Fibroblast of the aortic adventitia (primary cell): ENCODE measurements around the gene EML1. TPM values are rescaled to one million over a fixed set of nuclear protein-coding genes. Genes with fewer than 3 reads are reported as not detected.

Experiments used
- DNase-seq: peaks from one replicate; pipeline ENCODE4 v3.0.0-alpha.2; 2010; ENCODE audit warnings: low read depth
- H3K4me3 ChIP-seq: 2 replicates; pipeline ENCODE4 v1.5.1; 2011; ENCODE audit warnings: low read depth, mild to moderate bottlenecking, control low read depth, low read length, moderate library complexity
- CTCF ChIP-seq: IDR thresholded peaks from 2 replicates; pipeline ENCODE4 v1.5.1; 2011; ENCODE audit warnings: mild to moderate bottlenecking, low read length, control low read depth, inconsistent platforms; ENCODE audit not compliant: insufficient read depth
- total RNA-seq: library from RNA; depleted of rRNA; stranded (reverse); fragments of >200 nt; gene quantifications from 2 replicates; pipeline ENCODE4 v1.2.3, GENCODE V29; 2012; ENCODE audit warnings: low replicate concordance

Gene EML1
- total RNA-seq, 1 donor = 80.3 TPM

DNA sequence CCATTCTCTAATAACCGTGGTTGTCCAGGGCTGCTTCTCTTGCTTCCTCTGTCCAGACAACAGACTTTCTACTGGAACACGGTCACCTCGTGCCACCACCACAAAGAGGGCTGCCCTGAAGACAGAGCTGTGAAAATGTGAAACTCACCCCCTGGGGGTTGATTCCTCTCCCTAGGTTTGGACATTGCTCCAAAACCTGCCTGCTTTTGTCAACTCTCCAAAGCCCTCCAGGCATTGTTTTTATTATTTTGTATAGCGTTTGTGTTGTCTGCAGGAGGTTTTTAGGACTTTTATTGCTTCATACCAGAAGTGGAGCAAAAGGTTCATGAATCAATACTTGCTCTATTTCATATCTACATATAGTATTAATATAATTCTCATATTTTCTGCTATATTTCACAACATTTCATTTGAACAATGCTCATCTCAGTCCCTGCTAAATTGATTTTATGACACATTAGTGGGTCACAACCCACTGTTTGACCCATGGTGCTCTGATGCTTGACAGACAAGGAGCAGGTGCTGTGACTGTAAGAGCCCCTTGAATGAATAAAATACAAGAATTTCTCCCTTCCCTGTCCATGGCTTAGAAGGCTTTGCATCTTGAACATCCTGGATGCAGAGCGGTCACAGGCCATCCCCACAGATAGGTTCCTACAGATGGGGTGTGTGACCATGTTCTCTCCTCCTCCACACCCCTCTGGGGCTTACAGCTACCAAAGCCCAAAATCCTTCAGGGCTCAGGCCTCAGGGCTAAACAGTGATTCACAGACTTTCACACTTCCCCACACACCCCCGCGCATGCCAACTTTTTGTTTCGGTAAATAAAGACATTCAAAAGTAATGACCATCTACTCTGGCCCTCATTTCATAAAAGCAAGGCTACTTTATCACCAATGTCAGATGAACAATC lies 20.6 kb upstream of the EML1 start:
- DNase-seq = no peak
- no peak for TF ChIP-seq CTCF
- no peak overlapping the region for H3K4me3 ChIP-seq

DNA sequence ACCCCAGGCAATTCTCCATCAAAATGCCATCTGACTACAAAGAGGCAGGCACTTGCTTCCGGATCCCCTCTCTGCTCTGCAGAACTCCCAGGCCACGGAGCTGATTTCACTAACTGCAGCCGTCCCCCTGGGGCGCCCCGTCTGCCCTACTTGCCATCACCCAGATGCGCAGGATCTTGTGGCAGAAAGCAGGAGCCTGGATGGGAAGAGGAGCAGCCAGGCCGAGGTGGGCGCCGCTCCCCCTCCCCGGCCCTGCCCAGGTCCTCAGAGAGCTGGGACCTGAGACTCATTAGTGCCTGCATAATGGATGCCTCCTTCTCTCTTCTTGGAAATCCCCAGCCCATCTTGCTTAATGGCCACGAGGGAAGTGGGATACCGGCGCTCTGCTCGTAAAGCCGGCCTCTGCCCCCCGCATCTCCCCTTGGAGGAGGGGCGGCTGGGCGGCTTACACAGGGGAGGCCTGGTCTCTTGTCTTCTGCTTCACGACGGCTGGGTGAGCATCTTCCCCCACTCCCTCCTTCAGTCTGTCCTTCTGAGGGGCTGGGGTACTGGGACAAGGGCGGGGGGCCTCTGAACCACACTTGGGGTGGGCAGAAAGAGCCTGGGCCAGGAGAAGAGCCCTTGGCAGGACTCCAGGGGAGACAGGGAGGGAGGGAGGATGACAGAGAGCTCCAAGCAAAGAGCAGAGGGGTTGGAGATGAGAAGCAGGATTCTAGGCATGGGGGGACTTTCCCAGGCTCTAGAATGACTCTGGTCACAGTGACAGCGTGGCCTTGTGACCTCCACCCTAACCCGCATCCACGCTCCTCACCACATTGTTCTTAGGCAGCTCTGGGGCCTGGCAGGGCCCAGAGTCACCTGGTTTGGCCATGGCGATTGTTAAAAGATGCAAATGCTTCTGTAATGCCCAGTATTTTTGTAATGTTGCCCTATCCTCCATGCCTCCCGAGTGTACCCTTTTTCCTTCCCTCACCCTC lies 19.4 kb upstream of the EML1 start:
- DNase-seq = no peak
- H3K4me3 ChIP-seq = no peak overlapping the region
- no peak for TF ChIP-seq CTCF

- no peak overlapping the region for H3K4me3 ChIP-seq
- peak; percentile 46 for DNase-seq
- TF ChIP-seq CTCF = no peak
Observed at GRCh38 chr14:99774556-99775307, 18.5 kb upstream of the EML1 start.

DNA sequence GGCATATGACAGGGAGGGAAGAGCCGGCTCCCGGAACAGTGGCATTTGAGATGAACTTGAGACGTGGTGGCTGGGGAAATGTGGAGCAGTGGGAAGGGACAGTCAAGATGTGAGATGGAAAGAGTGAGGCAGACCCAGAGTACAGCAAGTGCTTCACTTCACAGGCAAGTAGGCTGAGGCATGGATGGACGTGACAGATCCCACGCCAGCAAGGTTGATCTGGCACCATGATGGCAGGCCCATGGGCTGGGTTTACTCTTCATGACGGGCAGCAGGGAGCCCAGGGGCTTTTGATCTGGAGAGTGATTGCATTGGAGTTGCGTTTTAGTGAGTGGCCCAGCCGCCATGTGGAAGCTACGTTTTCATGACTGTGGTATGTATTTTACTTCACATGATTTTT lies 17.9 kb upstream of the EML1 start:
- H3K4me3 ChIP-seq = no peak overlapping the region
- DNase-seq = no peak
- TF ChIP-seq CTCF = no peak

DNA sequence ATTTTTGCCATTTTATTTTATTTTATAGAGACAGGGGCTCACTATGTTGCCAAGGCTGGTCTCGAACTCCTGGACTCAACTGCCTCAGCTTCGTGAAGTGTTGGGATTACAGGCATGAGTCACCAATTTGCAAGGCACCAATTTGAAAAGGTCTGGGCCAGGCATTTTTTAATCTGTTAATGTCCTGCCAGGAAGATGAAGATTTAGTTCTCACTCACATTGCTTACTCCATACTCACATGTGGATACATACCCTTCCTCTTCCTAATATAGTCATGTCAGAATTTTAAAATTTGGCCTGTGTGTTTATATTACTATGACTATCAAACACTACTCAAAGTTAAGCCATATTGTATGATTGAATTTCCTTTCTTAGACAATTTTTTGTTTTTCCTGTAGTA lies 15.3 kb upstream of the EML1 start:
- H3K4me3 ChIP-seq = no peak overlapping the region
- no peak for TF ChIP-seq CTCF
- no peak for DNase-seq

DNA sequence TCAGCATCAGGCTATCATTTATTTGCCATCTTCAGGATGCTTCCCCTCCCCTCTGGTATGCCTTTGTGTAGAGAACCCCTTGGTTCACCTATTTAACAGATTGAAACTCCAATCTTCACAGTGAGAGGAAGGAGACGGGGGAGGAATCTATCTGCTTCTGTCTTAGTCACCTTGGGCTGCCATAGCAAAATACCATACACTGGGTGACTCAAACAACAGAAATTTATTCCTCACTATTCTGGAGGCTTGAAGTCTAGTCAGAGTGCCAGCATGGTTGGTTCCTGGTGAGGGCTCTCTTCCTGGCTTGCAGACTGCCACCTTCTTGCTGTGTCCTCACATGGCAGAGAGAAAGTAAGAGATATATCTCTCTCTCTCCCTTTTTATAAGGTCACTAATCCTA lies 13.5 kb upstream of the EML1 start:
- no peak for TF ChIP-seq CTCF
- DNase-seq = no peak
- H3K4me3 ChIP-seq = no peak overlapping the region
